Measurements from ENCODE around the gene TP53BP2. TPM values are rescaled to one million over a fixed set of nuclear protein-coding genes. Genes with fewer than 3 reads are reported as not detected.

Gene TP53BP2
- total RNA-seq, 4 donors from 2014 or later, result 16.4 to 33.2 (median 29.2) TPM

GRCh38 chr1:223730479-223731132, 115.1 kb downstream of the TP53BP2 start:
- H3K4me1 ChIP-seq, result peaks cover 62 to 84% (median 67%) of the 10 kb centered on the region in 3 donors
- no peak for DNase-seq
- TF ChIP-seq CTCF (IDR thresholded peaks at IDR 0.05), result no peak
- TF ChIP-seq POLR2A (IDR thresholded peaks at IDR 0.05), result no peak
- intact Hi-C loops (cut with DNase I), result no loop called here
- WGBS, 2 donors, result 36 to 39% methylated on average over 2 to 4 of the region's 4 CpGs
- no peak overlapping the region for H3K4me3 ChIP-seq
- peaks cover 0 to 54% (median 3%) of the 10 kb centered on the region in 3 donors for H3K36me3 ChIP-seq
- H3K27me3 ChIP-seq, result no peaks in the 10 kb centered on the region
- H3K27ac ChIP-seq, result peak overlapping the region; percentile 48 to 80 (median 54)
- no peaks in the 10 kb centered on the region for H3K9me3 ChIP-seq

GRCh38 chr1:223729906-223730305, 115.8 kb downstream of the TP53BP2 start:
- H3K4me1 ChIP-seq, result peaks cover 66 to 86% (median 67%) of the 10 kb centered on the region in 3 donors
- intact Hi-C loops (cut with DNase I), result no loop called here
- no peak for TF ChIP-seq CTCF (IDR thresholded peaks at IDR 0.05)
- no peak for TF ChIP-seq POLR2A (IDR thresholded peaks at IDR 0.05)
- no peaks in the 10 kb centered on the region for H3K9me3 ChIP-seq
- H3K36me3 ChIP-seq, result peaks cover 0 to 54% (median 3%) of the 10 kb centered on the region in 3 donors
- H3K27me3 ChIP-seq, result no peaks in the 10 kb centered on the region
- 80 to 84% methylated on average over 4 of the region's 4 CpGs for WGBS, 2 donors
- DNase-seq, result no peak
- H3K27ac ChIP-seq, result peak overlapping the region in 1 of 4 donors; percentile 51
- H3K4me3 ChIP-seq, result no peak overlapping the region

Other genes starting within 250 kb of the TP53BP2 start
- 1 to 10 TPM in 1 of 4 donors, under 1 TPM in 2, not detected in 1; 0.26 to 1.1 (median 0.57) TPM for gene CAPN8, start 180.2 kb downstream of the TP53BP2 start, total RNA-seq
- gene CAPN2, start 133.4 kb downstream of the TP53BP2 start, total RNA-seq, result 100 to 1,000 TPM; 145 to 234 (median 177) TPM